Testis (tissue), 2 donors: ENCODE measurements around the gene STXBP1.

Source experiments
- POLR2A ChIP-seq: fragments of 450-650 bp; IDR thresholded peaks from one replicate; pipeline ENCODE4 v1.6.1; 2017; ENCODE audit warnings: antibody characterized with exemption, mild to moderate bottlenecking, moderate library complexity
- TF ChIP-seq, protein P1 (sequence below), 3 experiments: fragments of 450-650 bp in 2 of 3; fragments of 200-600 bp in 1 of 3; sonication (generic) in 1 of 3; IDR thresholded peaks; one replicate each; pipeline ENCODE4 v1.5.1; 2016 to 2019; ENCODE audit warnings: antibody characterized with exemption in 3 of 3, mild to moderate bottlenecking in 2 of 3, moderate library complexity in 1 of 3

DNA sequence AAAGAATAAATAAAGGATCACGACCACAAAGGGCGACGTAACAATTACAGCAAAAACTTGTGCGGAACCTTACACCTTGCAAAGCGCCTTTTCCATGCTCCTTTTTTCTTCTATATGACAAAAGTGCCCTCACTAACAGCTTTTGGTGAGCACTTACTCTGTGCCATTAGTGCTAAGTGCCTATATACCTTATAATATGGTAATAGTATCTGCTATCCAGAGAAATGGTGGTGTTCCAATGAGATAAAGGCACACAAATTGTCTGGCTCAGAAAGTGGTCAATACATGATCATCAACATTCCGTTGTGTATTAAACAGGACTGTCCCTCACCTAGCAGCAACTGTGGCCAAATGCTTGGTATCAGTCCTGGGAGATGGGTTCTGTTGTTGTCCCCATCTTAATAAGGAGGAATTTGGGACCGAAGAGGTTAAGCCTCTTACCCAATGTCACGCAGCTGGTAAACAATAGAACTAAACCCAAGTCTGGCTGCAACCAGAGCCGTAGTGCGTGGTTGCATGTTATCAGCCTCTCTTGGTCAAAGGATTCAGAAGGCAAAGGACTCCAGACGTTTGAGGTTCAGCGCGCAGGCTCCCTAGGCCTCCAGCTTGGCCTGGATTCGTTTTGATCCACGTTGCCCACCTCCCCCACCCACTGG, 123.6 kb downstream of the STXBP1 start:
- TF ChIP-seq, protein P1, sequence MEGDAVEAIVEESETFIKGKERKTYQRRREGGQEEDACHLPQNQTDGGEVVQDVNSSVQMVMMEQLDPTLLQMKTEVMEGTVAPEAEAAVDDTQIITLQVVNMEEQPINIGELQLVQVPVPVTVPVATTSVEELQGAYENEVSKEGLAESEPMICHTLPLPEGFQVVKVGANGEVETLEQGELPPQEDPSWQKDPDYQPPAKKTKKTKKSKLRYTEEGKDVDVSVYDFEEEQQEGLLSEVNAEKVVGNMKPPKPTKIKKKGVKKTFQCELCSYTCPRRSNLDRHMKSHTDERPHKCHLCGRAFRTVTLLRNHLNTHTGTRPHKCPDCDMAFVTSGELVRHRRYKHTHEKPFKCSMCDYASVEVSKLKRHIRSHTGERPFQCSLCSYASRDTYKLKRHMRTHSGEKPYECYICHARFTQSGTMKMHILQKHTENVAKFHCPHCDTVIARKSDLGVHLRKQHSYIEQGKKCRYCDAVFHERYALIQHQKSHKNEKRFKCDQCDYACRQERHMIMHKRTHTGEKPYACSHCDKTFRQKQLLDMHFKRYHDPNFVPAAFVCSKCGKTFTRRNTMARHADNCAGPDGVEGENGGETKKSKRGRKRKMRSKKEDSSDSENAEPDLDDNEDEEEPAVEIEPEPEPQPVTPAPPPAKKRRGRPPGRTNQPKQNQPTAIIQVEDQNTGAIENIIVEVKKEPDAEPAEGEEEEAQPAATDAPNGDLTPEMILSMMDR (IDR thresholded peaks at IDR 0.05) = no peak
- no peak for TF ChIP-seq POLR2A
